ENCODE data around the gene ATG7. TPM values are rescaled to one million over a fixed set of nuclear protein-coding genes. Genes with fewer than 3 reads are reported as not detected.
"Not testable (repeated sequence)": the region's sequence is repeated elsewhere in the genome, so short reads cannot be mapped to it uniquely, and the experiment has no call there.

ATG7 gene
- polyA plus RNA-seq, 2 donors, result 5.8 to 13.1 TPM

DNA sequence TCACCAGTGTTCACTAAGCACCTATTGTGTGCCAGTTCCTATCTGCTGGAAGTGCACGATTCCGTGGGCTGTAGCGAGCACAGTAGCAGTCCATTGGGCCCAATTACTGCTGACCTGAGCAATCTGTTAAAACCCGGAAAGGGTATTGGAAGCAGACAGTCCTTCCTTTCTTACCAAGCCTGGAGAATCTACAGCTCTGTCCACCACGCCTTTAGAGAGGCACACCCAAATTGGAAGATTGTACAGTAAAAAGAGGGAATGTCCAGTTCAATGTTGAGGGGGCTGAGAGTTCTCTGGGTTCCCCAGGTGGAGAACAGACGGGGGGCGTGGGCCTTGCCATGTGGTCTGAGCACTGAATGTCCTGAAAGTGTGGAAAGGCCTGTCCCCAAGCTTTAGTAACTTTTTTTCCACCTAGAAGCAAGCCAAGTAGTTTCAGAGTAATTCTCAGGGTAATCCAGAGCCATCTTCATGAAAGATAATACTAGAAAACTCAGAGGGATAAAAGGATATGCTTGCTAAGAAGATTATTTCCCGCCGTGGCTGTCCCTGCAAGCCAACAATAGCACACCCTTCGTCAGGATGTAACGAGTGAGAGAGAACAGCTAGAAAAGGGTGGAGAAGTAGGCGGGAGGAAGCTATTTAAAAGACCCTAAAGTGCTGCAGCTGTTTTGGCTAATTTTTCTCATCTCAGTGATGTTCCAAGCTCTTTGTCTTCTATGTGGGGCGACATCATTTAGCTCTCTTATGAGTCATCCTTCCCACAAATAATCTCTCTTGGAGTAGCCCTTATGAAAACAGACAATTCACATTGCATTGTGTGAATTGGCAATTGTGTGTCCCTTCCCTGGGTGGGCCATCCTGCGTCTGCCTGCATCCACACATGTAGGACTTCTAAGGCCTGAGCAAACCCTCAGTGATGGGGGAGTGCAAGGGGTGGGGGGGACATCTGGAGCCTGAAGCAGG, 181.0 kb downstream of the ATG7 start:
- H3K4me1 ChIP-seq (ENCODE audit: control insufficient read depth in 2 of 2, insufficient read depth in 2 of 2, low read length in 1 of 2), result peaks cover 0 to 3% of the 10 kb centered on the region in 2 donors
- H3K27me3 ChIP-seq (ENCODE audit: control insufficient read depth in 1 of 2, insufficient read depth in 2 of 2, low read length in 2 of 2), result no peaks in the 10 kb centered on the region
- H3K4me3 ChIP-seq (ENCODE audit: low read depth in 1 of 2, low read length in 2 of 2), result no peak overlapping the region
- H3K27ac ChIP-seq (ENCODE audit: low read depth in 2 of 2, low read length in 1 of 2), result peak overlapping the region in 1 of 2 donors; percentile 10
- no peaks in the 10 kb centered on the region for H3K36me3 ChIP-seq (ENCODE audit: control insufficient read depth in 2 of 2, insufficient read depth in 2 of 2, low read length in 1 of 2)
- 75 to 81% methylated on average over 14 of the region's 14 CpGs for WGBS, 2 donors
- no peaks in the 10 kb centered on the region for H3K9me3 ChIP-seq (ENCODE audit: control insufficient read depth in 2 of 2, insufficient read depth in 1 of 2, low read depth in 1 of 2, low read length in 1 of 2)

DNA sequence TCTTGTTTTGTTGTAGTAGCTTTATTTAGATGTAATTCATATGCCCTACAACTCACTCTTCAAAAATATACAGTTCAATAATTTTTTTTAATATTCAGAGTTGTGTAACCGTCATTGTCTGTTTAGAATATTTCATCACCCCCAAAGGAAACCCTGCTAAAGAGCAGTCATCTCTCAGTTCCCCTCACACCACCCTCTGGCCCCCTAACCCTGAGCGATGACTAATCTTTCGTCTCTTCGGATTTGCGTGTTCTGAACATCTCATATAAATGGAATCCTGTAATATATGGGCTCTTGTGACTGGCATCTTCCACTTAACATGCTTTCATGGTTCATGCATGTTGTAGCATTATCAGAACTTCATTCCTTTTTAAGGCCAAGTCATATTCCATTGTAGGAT, 183.8 kb downstream of the ATG7 start:
- Histone ChIP-seq H3K9me3 (ENCODE audit: control insufficient read depth in 2 of 2, insufficient read depth in 1 of 2, low read depth in 1 of 2, low read length in 1 of 2) (no peaks in the 10 kb centered on the region), H3K4me1 (ENCODE audit: control insufficient read depth in 2 of 2, insufficient read depth in 2 of 2, low read length in 1 of 2) (peaks cover 0 to 4% of the 10 kb centered on the region in 2 donors), H3K36me3 (ENCODE audit: control insufficient read depth in 2 of 2, insufficient read depth in 2 of 2, low read length in 1 of 2) (no peaks in the 10 kb centered on the region), H3K27ac (ENCODE audit: low read depth in 2 of 2, low read length in 1 of 2) (no peak overlapping the region), H3K4me3 (ENCODE audit: low read depth in 1 of 2, low read length in 2 of 2) (no peak overlapping the region), H3K27me3 (ENCODE audit: control insufficient read depth in 1 of 2, insufficient read depth in 2 of 2, low read length in 2 of 2) (no peaks in the 10 kb centered on the region)
- 94 to 95% methylated on average over 5 of the region's 5 CpGs for WGBS, 2 donors

DNA sequence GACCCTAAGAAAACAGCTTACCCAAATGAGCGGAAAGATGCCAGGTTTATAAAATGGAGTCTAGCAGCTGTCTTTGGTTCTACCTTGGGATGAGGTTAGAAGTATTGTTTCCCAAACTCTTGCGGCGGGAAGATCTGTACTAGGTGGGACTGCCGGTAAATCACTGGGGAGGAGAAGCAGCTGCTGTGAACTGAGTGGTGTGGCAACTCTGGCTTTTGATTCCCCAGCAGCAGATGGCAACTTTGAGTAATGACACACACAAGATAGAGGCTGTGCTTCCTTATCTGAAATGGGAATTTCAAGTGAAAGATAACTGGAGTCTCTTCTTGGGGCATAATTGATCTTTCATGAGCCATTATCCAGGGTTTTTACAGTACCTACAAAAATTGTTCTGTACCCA, 184.9 kb downstream of the ATG7 start:
- no peaks in the 10 kb centered on the region for H3K27me3 ChIP-seq (ENCODE audit: control insufficient read depth in 1 of 2, insufficient read depth in 2 of 2, low read length in 2 of 2)
- no peaks in the 10 kb centered on the region for H3K36me3 ChIP-seq (ENCODE audit: control insufficient read depth in 2 of 2, insufficient read depth in 2 of 2, low read length in 1 of 2)
- WGBS, 2 donors, result 92 to 95% methylated on average over 4 of the region's 4 CpGs
- H3K27ac ChIP-seq (ENCODE audit: low read depth in 2 of 2, low read length in 1 of 2), result no peak overlapping the region
- H3K4me1 ChIP-seq (ENCODE audit: control insufficient read depth in 2 of 2, insufficient read depth in 2 of 2, low read length in 1 of 2), result peaks cover 0 to 4% of the 10 kb centered on the region in 2 donors
- no peak overlapping the region for H3K4me3 ChIP-seq (ENCODE audit: low read depth in 1 of 2, low read length in 2 of 2)
- H3K9me3 ChIP-seq (ENCODE audit: control insufficient read depth in 2 of 2, insufficient read depth in 1 of 2, low read depth in 1 of 2, low read length in 1 of 2), result no peaks in the 10 kb centered on the region

DNA sequence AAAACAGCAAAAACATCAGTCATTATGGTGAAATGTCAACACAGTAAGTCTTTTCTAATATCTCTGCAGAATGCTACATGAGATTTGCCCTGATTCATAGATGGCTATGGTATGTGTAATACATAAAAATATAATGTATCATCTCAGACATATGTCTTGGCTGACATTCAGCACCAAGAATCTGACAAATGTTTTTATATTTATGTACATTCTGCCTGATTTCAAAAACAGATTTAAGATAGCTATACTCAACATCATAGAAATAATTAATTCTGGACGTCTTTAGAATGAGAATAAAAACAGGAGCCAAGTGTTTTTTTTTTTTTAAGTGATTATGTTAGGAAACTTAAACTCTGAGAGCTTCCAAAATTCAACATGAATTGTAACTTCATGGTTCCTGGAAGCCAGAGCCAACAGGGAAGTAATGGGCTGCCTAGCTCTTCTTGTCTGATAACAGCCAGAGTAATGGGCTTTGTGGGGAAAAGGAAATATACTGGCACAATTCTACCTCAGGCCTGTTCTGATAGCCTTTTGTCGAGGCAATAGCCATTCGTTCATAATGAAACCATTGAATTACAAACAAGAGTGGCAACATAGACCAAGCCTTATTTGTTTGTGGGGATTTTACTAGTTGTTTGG, 187.1 kb downstream of the ATG7 start:
- 57 to 72% methylated on average over 3 of the region's 3 CpGs for WGBS, 2 donors
- no peaks in the 10 kb centered on the region for H3K9me3 ChIP-seq (ENCODE audit: control insufficient read depth in 2 of 2, insufficient read depth in 1 of 2, low read depth in 1 of 2, low read length in 1 of 2)
- H3K27ac ChIP-seq (ENCODE audit: low read depth in 2 of 2, low read length in 1 of 2), result no peak overlapping the region
- H3K4me3 ChIP-seq (ENCODE audit: low read depth in 1 of 2, low read length in 2 of 2), result no peak overlapping the region
- peaks cover 0 to 2% of the 10 kb centered on the region in 2 donors for H3K4me1 ChIP-seq (ENCODE audit: control insufficient read depth in 2 of 2, insufficient read depth in 2 of 2, low read length in 1 of 2)
- no peaks in the 10 kb centered on the region for H3K27me3 ChIP-seq (ENCODE audit: control insufficient read depth in 1 of 2, insufficient read depth in 2 of 2, low read length in 2 of 2)
- no peaks in the 10 kb centered on the region for H3K36me3 ChIP-seq (ENCODE audit: control insufficient read depth in 2 of 2, insufficient read depth in 2 of 2, low read length in 1 of 2)

DNA sequence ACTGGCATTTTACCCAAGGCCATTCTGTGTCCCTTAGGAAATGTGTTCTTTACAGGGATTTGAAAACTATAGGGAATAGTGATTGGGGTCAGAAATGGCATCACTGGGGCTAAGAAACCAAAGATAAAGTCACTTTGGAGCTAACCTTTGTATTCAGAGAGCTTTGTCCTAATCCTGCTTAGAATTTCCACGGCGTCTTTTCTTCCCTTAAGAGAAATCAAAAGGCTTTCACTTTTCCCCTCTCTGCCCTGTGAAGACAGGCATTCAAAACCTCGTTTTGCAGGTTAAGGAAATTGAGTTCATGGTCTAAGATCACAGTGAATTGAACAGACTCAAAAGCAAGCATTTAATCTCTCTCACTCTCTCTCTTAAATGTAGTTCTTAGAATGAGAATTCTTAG, 189.0 kb downstream of the ATG7 start:
- Histone ChIP-seq H3K4me1 (ENCODE audit: control insufficient read depth in 2 of 2, insufficient read depth in 2 of 2, low read length in 1 of 2) (peaks cover 0 to 2% of the 10 kb centered on the region in 2 donors), H3K27me3 (ENCODE audit: control insufficient read depth in 1 of 2, insufficient read depth in 2 of 2, low read length in 2 of 2) (no peaks in the 10 kb centered on the region), H3K36me3 (ENCODE audit: control insufficient read depth in 2 of 2, insufficient read depth in 2 of 2, low read length in 1 of 2) (no peaks in the 10 kb centered on the region), H3K4me3 (ENCODE audit: low read depth in 1 of 2, low read length in 2 of 2) (no peak overlapping the region), H3K9me3 (ENCODE audit: control insufficient read depth in 2 of 2, insufficient read depth in 1 of 2, low read depth in 1 of 2, low read length in 1 of 2) (no peaks in the 10 kb centered on the region), H3K27ac (ENCODE audit: low read depth in 2 of 2, low read length in 1 of 2) (no peak overlapping the region)
- 84 to 89% methylated on average over 3 of the region's 3 CpGs for WGBS, 2 donors

DNA sequence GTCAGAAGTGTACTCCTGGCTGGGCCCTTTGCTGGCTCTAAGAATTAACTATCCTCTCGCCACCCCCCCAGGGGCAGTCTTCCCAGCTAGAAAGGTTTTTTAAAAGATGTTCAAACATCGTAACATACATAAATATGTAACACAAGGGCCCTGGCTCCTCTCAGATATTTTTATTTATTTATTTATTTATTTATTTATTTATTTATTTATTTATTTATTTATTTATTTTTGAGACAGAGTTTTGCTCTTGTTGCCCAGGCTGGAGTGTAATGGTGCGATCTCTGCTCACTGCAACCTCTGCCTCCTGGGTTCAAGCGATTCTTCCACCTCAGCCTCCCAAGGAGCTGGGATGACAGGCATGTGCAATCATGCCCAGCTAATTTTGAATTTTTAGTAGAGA, 190.5 kb downstream of the ATG7 start:
- not testable (repeated sequence) for H3K4me1 ChIP-seq (ENCODE audit: control insufficient read depth in 2 of 2, insufficient read depth in 2 of 2, low read length in 1 of 2); H3K36me3 ChIP-seq (ENCODE audit: control insufficient read depth in 2 of 2, insufficient read depth in 2 of 2, low read length in 1 of 2); H3K27ac ChIP-seq (ENCODE audit: low read depth in 2 of 2, low read length in 1 of 2); H3K9me3 ChIP-seq (ENCODE audit: control insufficient read depth in 2 of 2, insufficient read depth in 1 of 2, low read depth in 1 of 2, low read length in 1 of 2); H3K27me3 ChIP-seq (ENCODE audit: control insufficient read depth in 1 of 2, insufficient read depth in 2 of 2, low read length in 2 of 2); H3K4me3 ChIP-seq (ENCODE audit: low read depth in 1 of 2, low read length in 2 of 2)
- WGBS, 2 donors, result 98% methylated on average over 4 of the region's 4 CpGs

DNA sequence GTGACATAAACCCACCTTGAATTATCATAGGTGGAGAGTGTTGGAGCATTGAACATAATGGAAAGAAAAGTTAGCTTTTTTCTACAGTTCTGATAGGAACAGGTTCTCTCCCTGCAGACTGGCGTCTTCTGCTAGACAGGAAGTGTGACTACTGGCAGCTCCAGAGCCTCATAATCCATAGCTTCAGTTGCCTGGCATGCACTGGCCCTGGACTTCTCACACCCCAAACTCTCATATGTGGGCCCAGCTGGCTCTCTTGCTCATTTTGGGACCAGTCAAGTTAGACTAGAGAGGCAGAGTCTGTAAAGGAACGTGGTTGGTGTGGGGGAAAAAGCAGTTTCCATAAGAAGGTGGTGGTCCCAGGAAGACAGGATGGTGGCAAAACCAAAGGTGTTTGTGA, 191.4 kb downstream of the ATG7 start:
- Histone ChIP-seq H3K36me3 (ENCODE audit: control insufficient read depth in 2 of 2, insufficient read depth in 2 of 2, low read length in 1 of 2) (no peaks in the 10 kb centered on the region), H3K27ac (ENCODE audit: low read depth in 2 of 2, low read length in 1 of 2) (no peak overlapping the region), H3K4me1 (ENCODE audit: control insufficient read depth in 2 of 2, insufficient read depth in 2 of 2, low read length in 1 of 2) (peaks cover 0 to 2% of the 10 kb centered on the region in 2 donors), H3K9me3 (ENCODE audit: control insufficient read depth in 2 of 2, insufficient read depth in 1 of 2, low read depth in 1 of 2, low read length in 1 of 2) (no peaks in the 10 kb centered on the region), H3K27me3 (ENCODE audit: control insufficient read depth in 1 of 2, insufficient read depth in 2 of 2, low read length in 2 of 2) (no peaks in the 10 kb centered on the region), H3K4me3 (ENCODE audit: low read depth in 1 of 2, low read length in 2 of 2) (no peak overlapping the region)
- 87 to 90% methylated on average over 2 of the region's 2 CpGs for WGBS, 2 donors

DNA sequence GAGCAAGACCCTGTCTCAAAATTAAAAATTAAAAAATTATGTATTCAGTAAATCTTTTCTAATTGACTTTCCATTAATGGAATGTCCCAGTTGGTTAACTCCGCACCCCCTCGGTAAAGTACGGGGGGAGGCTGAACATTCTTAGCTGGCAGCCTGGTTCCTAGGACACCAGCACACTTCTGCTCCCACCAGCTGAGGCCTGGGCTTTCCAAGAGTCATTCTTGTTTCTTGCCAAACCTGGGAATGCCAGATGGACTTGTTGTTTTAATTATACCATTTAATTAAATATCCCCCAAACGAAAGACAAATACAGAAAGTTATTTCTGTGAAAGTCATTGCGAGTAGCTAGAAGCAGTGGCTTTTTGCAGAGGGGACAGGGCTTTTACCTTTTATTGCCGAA, 192.2 kb downstream of the ATG7 start:
- Histone ChIP-seq H3K36me3 (ENCODE audit: control insufficient read depth in 2 of 2, insufficient read depth in 2 of 2, low read length in 1 of 2) (no peaks in the 10 kb centered on the region), H3K4me3 (ENCODE audit: low read depth in 1 of 2, low read length in 2 of 2) (no peak overlapping the region), H3K27me3 (ENCODE audit: control insufficient read depth in 1 of 2, insufficient read depth in 2 of 2, low read length in 2 of 2) (no peaks in the 10 kb centered on the region), H3K9me3 (ENCODE audit: control insufficient read depth in 2 of 2, insufficient read depth in 1 of 2, low read depth in 1 of 2, low read length in 1 of 2) (no peaks in the 10 kb centered on the region), H3K27ac (ENCODE audit: low read depth in 2 of 2, low read length in 1 of 2) (peak overlapping the region; percentile 10 to 16), H3K4me1 (ENCODE audit: control insufficient read depth in 2 of 2, insufficient read depth in 2 of 2, low read length in 1 of 2) (peaks cover 0 to 2% of the 10 kb centered on the region in 2 donors)
- 87 to 89% methylated on average over 6 of the region's 6 CpGs for WGBS, 2 donors

DNA sequence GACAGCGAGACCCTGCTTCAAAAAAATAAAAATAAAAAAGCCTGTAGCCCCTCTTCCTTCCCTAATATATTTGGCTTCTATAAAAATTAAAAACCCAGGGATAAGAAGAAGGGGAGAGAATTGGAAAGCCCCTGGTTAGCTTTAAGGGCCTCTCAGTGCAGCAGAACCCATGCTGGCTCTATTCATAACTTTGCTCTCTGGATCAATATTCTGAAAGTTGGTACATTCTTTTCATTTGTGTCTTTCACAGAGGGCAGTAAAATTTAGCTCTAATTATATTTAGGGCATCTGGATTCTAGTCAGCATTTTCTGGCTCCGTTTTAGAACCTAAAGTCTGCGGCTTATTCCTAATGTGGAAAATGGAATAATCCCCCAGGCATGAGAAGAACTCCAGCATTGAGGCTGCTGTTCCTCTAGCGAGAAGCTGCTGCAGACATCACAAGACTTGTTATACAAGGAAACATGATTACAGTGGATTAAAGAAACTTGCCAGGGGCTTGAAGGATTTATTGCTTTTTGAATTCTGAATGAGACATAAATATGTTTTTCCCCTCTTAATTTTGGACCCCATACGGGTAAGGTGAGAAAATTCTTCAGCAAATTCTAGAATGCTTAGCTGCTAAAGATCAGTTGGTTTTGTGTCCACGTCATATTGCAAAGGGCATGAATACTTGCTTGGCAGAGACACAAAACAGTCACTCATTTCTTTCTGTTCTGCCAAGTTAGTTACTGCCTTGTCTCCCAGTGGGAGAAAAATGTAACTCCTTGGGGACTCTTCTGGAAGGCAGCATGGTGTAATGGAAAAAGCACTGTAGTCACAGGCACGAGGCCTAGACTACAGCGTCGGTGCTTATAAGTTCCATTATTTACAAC, 193.8 kb downstream of the ATG7 start:
- Histone ChIP-seq H3K27ac (ENCODE audit: low read depth in 2 of 2, low read length in 1 of 2) (peak overlapping the region; percentile 15 to 20), H3K4me3 (ENCODE audit: low read depth in 1 of 2, low read length in 2 of 2) (no peak overlapping the region), H3K27me3 (ENCODE audit: control insufficient read depth in 1 of 2, insufficient read depth in 2 of 2, low read length in 2 of 2) (no peaks in the 10 kb centered on the region), H3K4me1 (ENCODE audit: control insufficient read depth in 2 of 2, insufficient read depth in 2 of 2, low read length in 1 of 2) (no peaks in the 10 kb centered on the region), H3K9me3 (ENCODE audit: control insufficient read depth in 2 of 2, insufficient read depth in 1 of 2, low read depth in 1 of 2, low read length in 1 of 2) (no peaks in the 10 kb centered on the region), H3K36me3 (ENCODE audit: control insufficient read depth in 2 of 2, insufficient read depth in 2 of 2, low read length in 1 of 2) (no peaks in the 10 kb centered on the region)
- WGBS, 2 donors, result 33 to 49% methylated on average over 9 of the region's 9 CpGs
